GM19025 (cell line): Measurements from ENCODE around the gene SLCO1C1.

Experiments used
- ATAC-seq: cut with Tn5 transposase; IDR thresholded peaks from one replicate; pipeline ENCODE4 v1.9.1; 2021; ENCODE audit warnings: mild to moderate bottlenecking, low read depth, moderate library complexity; ENCODE audit not compliant: unreplicated experiment

SLCO1C1 gene

DNA sequence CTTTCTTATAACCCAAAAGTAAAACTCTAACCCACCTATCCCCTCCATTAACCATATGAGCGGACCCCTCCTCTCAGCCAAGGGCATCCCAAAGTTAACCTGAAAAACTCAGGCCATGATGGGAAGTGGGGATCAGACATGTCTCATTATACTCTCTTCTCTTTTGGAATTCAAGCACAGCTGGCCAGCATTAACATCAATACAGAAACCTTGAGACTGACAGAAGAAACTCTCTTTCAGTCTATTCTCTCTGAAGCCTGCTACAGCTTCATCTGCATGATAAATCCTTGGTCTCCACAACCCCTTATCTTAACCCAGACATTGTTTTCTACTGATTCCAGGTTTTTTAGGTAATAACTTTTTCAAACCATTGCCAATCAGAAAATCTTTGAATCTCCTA, 97.8 kb downstream of the SLCO1C1 start:
- no peak for ATAC-seq

DNA sequence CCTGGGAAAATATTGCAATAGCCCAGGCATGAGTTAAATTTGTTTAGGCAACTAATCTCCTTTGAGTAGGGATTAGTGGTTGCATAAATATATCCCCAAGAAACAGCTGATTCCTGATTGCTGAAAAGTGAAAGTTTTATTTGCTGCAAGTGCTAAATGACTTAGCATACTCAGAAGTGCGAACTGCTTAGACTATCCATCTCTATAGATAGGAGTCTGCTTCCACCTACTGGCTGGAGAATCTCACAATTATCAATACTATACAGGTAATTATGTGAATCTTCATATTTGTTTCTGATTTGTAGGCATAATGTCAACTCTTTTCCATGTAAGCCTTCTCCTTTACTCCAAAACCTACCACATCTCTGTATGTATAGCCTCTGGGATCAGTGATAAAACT, 103.4 kb downstream of the SLCO1C1 start:
- no peak for ATAC-seq

DNA sequence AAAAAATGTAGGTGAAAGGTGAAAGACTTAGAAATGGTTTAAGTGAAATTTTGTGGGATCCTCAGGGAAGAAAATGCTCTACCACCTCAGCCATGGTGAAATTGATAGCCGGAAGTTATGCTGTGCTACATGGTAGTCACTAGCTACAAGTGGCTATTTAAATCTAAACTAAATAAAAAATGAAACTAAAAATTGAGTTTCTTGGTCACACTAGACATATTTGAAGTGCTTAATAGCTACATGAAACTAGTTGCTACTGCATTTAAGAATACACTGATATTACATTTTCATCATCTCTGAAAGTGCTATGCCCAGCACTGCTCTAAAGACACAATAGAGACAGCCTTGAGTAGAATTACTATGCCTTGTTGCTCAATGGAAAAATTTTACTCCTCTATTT, 105.0 kb downstream of the SLCO1C1 start:
- no peak for ATAC-seq

DNA sequence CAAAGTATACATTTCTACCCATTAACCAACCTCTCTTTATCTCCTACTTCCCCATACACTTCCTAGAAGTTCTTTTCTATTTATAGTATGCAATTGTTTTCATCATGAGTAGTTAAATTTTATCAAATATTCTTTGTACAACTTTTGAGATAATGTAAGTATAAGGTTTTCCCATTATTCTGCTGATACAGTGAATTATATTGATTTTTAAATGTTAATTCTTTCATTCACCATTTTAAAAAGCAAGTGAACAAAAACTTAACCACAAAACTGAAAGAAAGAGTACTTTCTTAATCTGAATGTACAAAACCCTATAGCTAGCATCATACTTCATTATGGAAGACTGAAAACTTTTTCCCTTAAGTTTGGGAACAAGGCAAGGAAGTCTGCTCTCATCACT, 105.9 kb downstream of the SLCO1C1 start:
- ATAC-seq = no peak
